CD4-positive, alpha-beta T cell treated with Interleukin-2 at 100 ng/mL for 4 hours (primary cell): Measurements from ENCODE around the gene UPB1.
"Not testable (repeated sequence)": the region's sequence is repeated elsewhere in the genome, so short reads cannot be mapped to it uniquely, and the experiment has no call there.

Experiments
- DNase-seq: peaks from one replicate; pipeline ENCODE4 v3.0.0-alpha.2; 2020; ENCODE audit warnings: low spot score

UPB1 gene

GRCh38 chr22:24535348-24535747 is 40.2 kb downstream of the UPB1 start:
- no peak for DNase-seq

GRCh38 chr22:24536089-24536488 is 41.0 kb downstream of the UPB1 start:
- no peak for DNase-seq

GRCh38 chr22:24540470-24540869 is 45.3 kb downstream of the UPB1 start:
- DNase-seq = no peak

GRCh38 chr22:24541681-24542515 is 46.8 kb downstream of the UPB1 start:
- no peak for DNase-seq

GRCh38 chr22:24542641-24543040 is 47.5 kb downstream of the UPB1 start:
- no peak for DNase-seq

GRCh38 chr22:24543185-24543601 is 48.1 kb downstream of the UPB1 start:
- DNase-seq = no peak

- DNase-seq = no peak
These were observed 48.6 kb downstream of the UPB1 start for GRCh38 chr22:24543679-24544243.

- DNase-seq = no peak
These were observed 53.7 kb downstream of the UPB1 start for GRCh38 chr22:24548812-24549211.

GRCh38 chr22:24550028-24550901 is 55.1 kb downstream of the UPB1 start:
- DNase-seq = no peak

GRCh38 chr22:24550902-24551435 is 55.8 kb downstream of the UPB1 start:
- no peak for DNase-seq

- DNase-seq = not testable (repeated sequence)
These were observed 57.6 kb downstream of the UPB1 start for GRCh38 chr22:24552503-24553286.

GRCh38 chr22:24553597-24554312 is 58.6 kb downstream of the UPB1 start:
- DNase-seq = no peak

GRCh38 chr22:24554313-24555164 is 59.4 kb downstream of the UPB1 start, which contains the start of gene GUCD1:
GUCD1 (minus strand) TSS chr22:24555138; CDS start chr22:24554991, 147 bp downstream.
- DNase-seq = peak; percentile 8

GRCh38 chr22:24555165-24556039 is 60.3 kb downstream of the UPB1 start, which contains the start of gene SNRPD3:
SNRPD3 (plus strand) TSS chr22:24555999; CDS start chr22:24557675, 1,676 bp downstream.
- DNase-seq = peak; percentile 100

GRCh38 chr22:24559471-24559870 is 64.3 kb downstream of the UPB1 start:
- DNase-seq = no peak

GRCh38 chr22:24563246-24563645 is 68.1 kb downstream of the UPB1 start:
- no peak for DNase-seq

GRCh38 chr22:24564376-24565058 is 69.4 kb downstream of the UPB1 start:
- no peak for DNase-seq

GRCh38 chr22:24565077-24565476 is 69.9 kb downstream of the UPB1 start:
- no peak for DNase-seq
